ENCODE data around the gene CD276.

- TF ChIP-seq CTCF (conservative IDR thresholded peaks at IDR 0.05), result no peak
- no peak for TF ChIP-seq ZFX (IDR thresholded peaks at IDR 0.05)
Observed at GRCh38 chr15:73744293-73744692, 60.1 kb downstream of the CD276 start.

Data from C4-2B (cell line).